GM12891 (cell line): ENCODE measurements around the gene SPOCK1.

Experiments used
- POLR2A ChIP-seq: IDR thresholded peaks from 2 replicates; pipeline ENCODE4 v1.6.1; 2011; ENCODE audit warnings: low read depth, low read length, control low read depth
- SPI1 ChIP-seq: IDR thresholded peaks from 2 replicates; pipeline ENCODE4 v1.6.1; 2011; ENCODE audit warnings: low read depth, low read length, control low read depth
- TAF1 ChIP-seq: IDR thresholded peaks from 2 replicates; pipeline ENCODE4 v1.6.1; 2011; ENCODE audit warnings: low read depth, low read length, control low read depth

GRCh38 chr5:136999787-137000186, 499.3 kb downstream of the SPOCK1 start:
- TF ChIP-seq TAF1 (no peak), POLR2A (no peak), SPI1 (no peak)
